CD4-positive, alpha-beta T cell treated with Interleukin-17A for 1 hour (primary cell): Measurements from ENCODE around the gene APLNR.

Experiments
- DNase-seq: peaks from one replicate; pipeline ENCODE4 v3.0.0-alpha.2; 2020

The APLNR gene

GRCh38 chr11:57251037-57251436 lies 14.0 kb upstream of the APLNR start:
- no peak for DNase-seq

- DNase-seq, result peak; percentile 15
These were observed 12.6 kb upstream of the APLNR start for GRCh38 chr11:57249384-57250319.

- DNase-seq, result no peak
These were observed 11.8 kb upstream of the APLNR start for GRCh38 chr11:57248780-57249383.

- DNase-seq, result no peak
These were observed 7.9 kb upstream of the APLNR start for GRCh38 chr11:57244911-57245310.

- DNase-seq, result no peak
These were observed 4.4 kb upstream of the APLNR start for GRCh38 chr11:57241353-57241972.

GRCh38 chr11:57240757-57241156 lies 3.7 kb upstream of the APLNR start:
- no peak for DNase-seq

- DNase-seq, result no peak
These were observed 3.0 kb upstream of the APLNR start for GRCh38 chr11:57240007-57240406.

- DNase-seq, result no peak
These were observed 2.3 kb upstream of the APLNR start for GRCh38 chr11:57239348-57239747.

- no peak for DNase-seq
These were observed 1.0 kb downstream of the APLNR start for GRCh38 chr11:57235761-57236703.

- no peak for DNase-seq
These were observed 3.3 kb downstream of the APLNR start for GRCh38 chr11:57233702-57234101.

GRCh38 chr11:57231539-57232253 lies 5.4 kb downstream of the APLNR start:
- DNase-seq, result no peak

GRCh38 chr11:57230791-57231538 lies 6.1 kb downstream of the APLNR start:
- DNase-seq, result no peak

- no peak for DNase-seq
These were observed 6.7 kb downstream of the APLNR start for GRCh38 chr11:57230316-57230715.

GRCh38 chr11:57228600-57228999 lies 8.4 kb downstream of the APLNR start:
- DNase-seq, result no peak

GRCh38 chr11:57224537-57224936 lies 12.5 kb downstream of the APLNR start:
- DNase-seq, result no peak

- no peak for DNase-seq
These were observed 12.9 kb downstream of the APLNR start for GRCh38 chr11:57224128-57224527.

GRCh38 chr11:57223601-57224000 lies 13.4 kb downstream of the APLNR start:
- no peak for DNase-seq

GRCh38 chr11:57222239-57222638 lies 14.8 kb downstream of the APLNR start:
- DNase-seq, result no peak

GRCh38 chr11:57219021-57219627 lies 17.9 kb downstream of the APLNR start:
- DNase-seq, result no peak

- no peak for DNase-seq
These were observed 20.0 kb downstream of the APLNR start for GRCh38 chr11:57217053-57217452.

- DNase-seq, result no peak
These were observed 20.6 kb downstream of the APLNR start for GRCh38 chr11:57216463-57216862.
